H9 (cell line): ENCODE data around the gene ACSM3. TPM values are rescaled to one million over a fixed set of nuclear protein-coding genes. Genes with fewer than 3 reads are reported as not detected.

ENCODE experiments used
- DNase-seq: peaks from one replicate; pipeline ENCODE4 v3.0.0-alpha.2; 2017
- H2AFZ ChIP-seq: one replicate; pipeline ENCODE4 v1.6.1; 2013; ENCODE audit warnings: mild to moderate bottlenecking, low read length, control low read depth, moderate library complexity
- H2AK5ac ChIP-seq: 2 replicates; pipeline ENCODE4 v1.6.1; 2013; ENCODE audit warnings: low read length, control low read depth, mixed read lengths; ENCODE audit not compliant: insufficient read length
- H2BK120ac ChIP-seq: one replicate; pipeline ENCODE4 v1.6.1; 2013; ENCODE audit warnings: low read depth, mild to moderate bottlenecking, low read length, control low read depth, inconsistent platforms; ENCODE audit not compliant: poor library complexity, severe bottlenecking
- H2BK12ac ChIP-seq: 2 replicates; pipeline ENCODE4 v1.6.1; 2013; ENCODE audit warnings: low read length, control low read depth, mixed read lengths, low read depth; ENCODE audit not compliant: insufficient read length
- H2BK15ac ChIP-seq: 2 replicates; pipeline ENCODE4 v1.6.1; 2013; ENCODE audit warnings: low read depth, low read length, control low read depth
- H2BK20ac ChIP-seq: one replicate; pipeline ENCODE4 v1.6.1; 2013; ENCODE audit warnings: low read depth, mild to moderate bottlenecking, low read length, control low read depth, inconsistent platforms; ENCODE audit not compliant: poor library complexity, severe bottlenecking
- H2BK5ac ChIP-seq: 2 replicates; pipeline ENCODE4 v1.6.1; 2013; ENCODE audit warnings: low read length, control low read depth, mixed read lengths; ENCODE audit not compliant: insufficient read length
- H3K14ac ChIP-seq: 2 replicates; pipeline ENCODE4 v1.6.1; 2013; ENCODE audit warnings: low read length, control low read depth; ENCODE audit not compliant: insufficient read depth
- H3K18ac ChIP-seq: 2 replicates; pipeline ENCODE4 v1.6.1; 2013; ENCODE audit warnings: low read depth, mild to moderate bottlenecking, mixed read lengths, low read length, control low read depth; ENCODE audit not compliant: insufficient read length
- H3K23ac ChIP-seq: 2 replicates; pipeline ENCODE4 v1.6.1; 2013; ENCODE audit warnings: low read length, control low read depth, mixed read lengths, low read depth; ENCODE audit not compliant: insufficient read length
- H3K23me2 ChIP-seq: 2 replicates; pipeline ENCODE4 v1.6.1; 2013; ENCODE audit warnings: low read depth, mild to moderate bottlenecking, mixed read lengths, low read length, control low read depth; ENCODE audit not compliant: insufficient read length, poor library complexity, severe bottlenecking
- H3K27ac ChIP-seq: 2 replicates; pipeline ENCODE4 v1.5.1; 2013; ENCODE audit warnings: low read length, control low read depth, mixed read lengths, low read depth; ENCODE audit not compliant: insufficient read length
- H3K27me3 ChIP-seq: 2 replicates; pipeline ENCODE4 v1.6.1; 2013; ENCODE audit warnings: low read length, control low read depth, inconsistent platforms; ENCODE audit not compliant: insufficient read depth
- H3K4ac ChIP-seq: 2 replicates; pipeline ENCODE4 v1.6.1; 2013; ENCODE audit warnings: low read depth, mild to moderate bottlenecking, control low read depth, inconsistent platforms, low read length, moderate library complexity
- H3K4me1 ChIP-seq: 2 replicates; pipeline ENCODE4 v1.6.1; 2013; ENCODE audit warnings: low read length, control low read depth, inconsistent platforms; ENCODE audit not compliant: insufficient read depth
- H3K4me2 ChIP-seq: 2 replicates; pipeline ENCODE4 v1.6.1; 2013; ENCODE audit warnings: low read length, control low read depth, mixed read lengths; ENCODE audit not compliant: insufficient read length, insufficient read depth
- H3K56ac ChIP-seq: 2 replicates; pipeline ENCODE4 v1.6.1; 2013; ENCODE audit warnings: low read depth, mild to moderate bottlenecking, mixed read lengths, low read length, control low read depth; ENCODE audit not compliant: insufficient read length
- H3K79me1 ChIP-seq: 2 replicates; pipeline ENCODE4 v1.6.1; 2013; ENCODE audit warnings: low read depth, mild to moderate bottlenecking, moderate library complexity, low read length, control low read depth, inconsistent platforms; ENCODE audit not compliant: insufficient read depth, poor library complexity, severe bottlenecking
- H3K79me2 ChIP-seq: 2 replicates; pipeline ENCODE4 v1.6.1; 2013; ENCODE audit warnings: low read length, control low read depth, inconsistent platforms; ENCODE audit not compliant: insufficient read depth
- H3K9ac ChIP-seq: 2 replicates; pipeline ENCODE4 v1.6.1; 2013; ENCODE audit warnings: low read length, control low read depth, mixed read lengths; ENCODE audit not compliant: insufficient read length; ENCODE audit errors: extremely low read depth
- H3K9me3 ChIP-seq: one replicate; pipeline ENCODE4 v1.6.1; 2013; ENCODE audit warnings: low read depth, low read length, inconsistent platforms; ENCODE audit not compliant: control insufficient read depth
- H3T11ph ChIP-seq: one replicate; pipeline ENCODE4 v1.6.1; 2013; ENCODE audit warnings: mild to moderate bottlenecking, low read length, control low read depth, inconsistent platforms
- H4K20me1 ChIP-seq: one replicate; pipeline ENCODE4 v1.6.1; 2013; ENCODE audit not compliant: control insufficient read depth, insufficient read length, insufficient read depth
- H4K5ac ChIP-seq: 2 replicates; pipeline ENCODE4 v1.6.1; 2013; ENCODE audit warnings: low read depth, mild to moderate bottlenecking, mixed read lengths, low read length, control low read depth; ENCODE audit not compliant: insufficient read length
- H4K8ac ChIP-seq: replicated peaks from 2 replicates; pipeline ENCODE4 v1.6.1; 2013; ENCODE audit warnings: low read length, control low read depth, mixed read lengths, low read depth; ENCODE audit not compliant: insufficient read length
- H4K91ac ChIP-seq: 2 replicates; pipeline ENCODE4 v1.6.1; 2013; ENCODE audit warnings: low read depth, mild to moderate bottlenecking, moderate library complexity, mixed read lengths, low read length, control low read depth; ENCODE audit not compliant: insufficient read length
- H3K27ac Mint-ChIP-seq, 3 experiments: 2 replicates in 2 of 3; 3 replicates in 1 of 3; pipeline ENCODE4 v1.8.0; 2020 to 2021; ENCODE audit warnings: mixed read lengths in 3 of 3, mild to moderate bottlenecking in 1 of 3, moderate library complexity in 1 of 3
- H3K27me3 Mint-ChIP-seq: 2 replicates; pipeline ENCODE4 v1.8.0; 2021; ENCODE audit warnings: low read depth, mild to moderate bottlenecking, moderate library complexity, mixed read lengths
- H3K36me3 Mint-ChIP-seq, 3 experiments: 2 replicates in 2 of 3; 3 replicates in 1 of 3; pipeline ENCODE4 v1.8.0; 2020 to 2021; ENCODE audit warnings: low read depth in 3 of 3, mixed read lengths in 3 of 3; ENCODE audit not compliant: insufficient read depth in 1 of 3
- H3K4me1 Mint-ChIP-seq, 2 experiments: 2 replicates each; pipeline ENCODE4 v1.8.0; 2020; ENCODE audit warnings: mixed read lengths in 2 of 2
- H3K4me3 Mint-ChIP-seq, 2 experiments: 2 replicates in 1 of 2; 3 replicates in 1 of 2; pipeline ENCODE4 v1.8.0; 2020 to 2021; ENCODE audit warnings: mild to moderate bottlenecking in 2 of 2, mixed read lengths in 2 of 2, moderate library complexity in 1 of 2
- H3K9me3 Mint-ChIP-seq, 2 experiments: 2 replicates in 1 of 2; 3 replicates in 1 of 2; pipeline ENCODE4 v1.8.0; 2020; ENCODE audit warnings: mild to moderate bottlenecking in 2 of 2, mixed read lengths in 2 of 2, moderate library complexity in 1 of 2
- WGBS: extraction: QIAGEN DNeasy Blood & Tissue Kit; methylation state at CpG from one replicate; pipeline ENCODE4 v1.1.7; 2013; ENCODE audit warnings: missing lambda C conversion rate, low lambda C conversion rate, mixed read lengths; ENCODE audit not compliant: insufficient read length; ENCODE audit errors: extremely low coverage; 5-methylcytosine and 5-hydroxymethylcytosine counted together
- total RNA-seq: library from RNA; stranded (reverse); gene quantifications from 2 replicates; pipeline ENCODE4 v1.2.1, GENCODE V29; 2021
- TF ChIP-seq, protein P1 (sequence below): fragments of 200-600 bp; sonication (generic); conservative IDR thresholded peaks from 3 replicates; pipeline ENCODE4 v1.8.0; 2021; ENCODE audit warnings: antibody characterized with exemption, mild to moderate bottlenecking

ACSM3 gene
- total RNA-seq, 1 experiment from 2014 or later: 3.1 TPM

DNA sequence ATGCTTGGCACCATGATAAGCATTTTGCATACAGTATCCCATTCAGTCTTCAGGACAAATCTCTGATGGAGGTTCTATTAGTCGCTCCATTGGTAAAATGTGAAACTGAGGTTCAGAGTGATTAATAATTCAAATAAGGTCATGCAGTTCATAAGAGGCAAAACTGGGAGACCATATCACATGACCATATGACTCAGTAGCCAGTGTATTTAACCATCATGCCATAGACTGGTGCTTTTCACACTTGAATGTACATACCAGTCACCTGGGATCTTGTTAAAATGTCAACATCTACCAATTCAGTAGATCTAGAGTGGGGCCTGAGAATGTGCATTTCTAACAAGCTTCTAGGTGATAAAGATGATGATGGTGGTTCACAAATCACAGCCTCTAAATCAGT lies 4.3 kb downstream of the ACSM3 start:
- no peak overlapping the region for H2BK15ac ChIP-seq
- H3K79me1 ChIP-seq: no peaks in the 10 kb centered on the region
- DNase-seq: no peak
- no peaks in the 10 kb centered on the region for H3K27me3 ChIP-seq
- no peak overlapping the region for H4K5ac ChIP-seq
- H2AFZ ChIP-seq: no peak overlapping the region
- no peak overlapping the region for H2BK12ac ChIP-seq
- WGBS: no CpG with 5 or more reads among the region's 1 CpG
- Mint-ChIP-seq H3K27ac (no peak overlapping the region), H3K4me1 (peaks cover 14 to 16% of the 10 kb centered on the region in 2 experiments), H3K27me3 (0 out of 2 replicates have a peak, but pooled peaks cover 2% of the 10 kb centered on the region), H3K9me3 (peaks cover 0 to 2% of the 10 kb centered on the region in 2 experiments; a peak in 1 of 5 replicates), H3K36me3 (peaks cover 0 to 2% (median 0%) of the 10 kb centered on the region in 3 experiments; a peak in 1 of 7 replicates), H3K4me3 (no peak overlapping the region)
- no peak overlapping the region for H2BK120ac ChIP-seq
- no peak overlapping the region for H3K14ac ChIP-seq
- H3K9me3 ChIP-seq: no peaks in the 10 kb centered on the region
- H3K56ac ChIP-seq: no peak overlapping the region
- no peaks in the 10 kb centered on the region for H3K23me2 ChIP-seq
- no peak overlapping the region for H4K8ac ChIP-seq
- no peak overlapping the region for H3T11ph ChIP-seq
- no peak overlapping the region for H3K4ac ChIP-seq
- H3K23ac ChIP-seq: no peak overlapping the region
- H3K18ac ChIP-seq: no peak overlapping the region
- no peak overlapping the region for H2BK5ac ChIP-seq
- no peak overlapping the region for H2AK5ac ChIP-seq
- TF ChIP-seq, protein P1, sequence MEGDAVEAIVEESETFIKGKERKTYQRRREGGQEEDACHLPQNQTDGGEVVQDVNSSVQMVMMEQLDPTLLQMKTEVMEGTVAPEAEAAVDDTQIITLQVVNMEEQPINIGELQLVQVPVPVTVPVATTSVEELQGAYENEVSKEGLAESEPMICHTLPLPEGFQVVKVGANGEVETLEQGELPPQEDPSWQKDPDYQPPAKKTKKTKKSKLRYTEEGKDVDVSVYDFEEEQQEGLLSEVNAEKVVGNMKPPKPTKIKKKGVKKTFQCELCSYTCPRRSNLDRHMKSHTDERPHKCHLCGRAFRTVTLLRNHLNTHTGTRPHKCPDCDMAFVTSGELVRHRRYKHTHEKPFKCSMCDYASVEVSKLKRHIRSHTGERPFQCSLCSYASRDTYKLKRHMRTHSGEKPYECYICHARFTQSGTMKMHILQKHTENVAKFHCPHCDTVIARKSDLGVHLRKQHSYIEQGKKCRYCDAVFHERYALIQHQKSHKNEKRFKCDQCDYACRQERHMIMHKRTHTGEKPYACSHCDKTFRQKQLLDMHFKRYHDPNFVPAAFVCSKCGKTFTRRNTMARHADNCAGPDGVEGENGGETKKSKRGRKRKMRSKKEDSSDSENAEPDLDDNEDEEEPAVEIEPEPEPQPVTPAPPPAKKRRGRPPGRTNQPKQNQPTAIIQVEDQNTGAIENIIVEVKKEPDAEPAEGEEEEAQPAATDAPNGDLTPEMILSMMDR: no peak
- no peak overlapping the region for H4K91ac ChIP-seq
- no peak overlapping the region for H3K4me2 ChIP-seq
- no peak overlapping the region for H2BK20ac ChIP-seq
- no peaks in the 10 kb centered on the region for H3K79me2 ChIP-seq
- H3K9ac ChIP-seq: no peak overlapping the region
- no peaks in the 10 kb centered on the region for H4K20me1 ChIP-seq
- no peak overlapping the region for H3K27ac ChIP-seq
- H3K4me1 ChIP-seq: no peaks in the 10 kb centered on the region
